ENCODE data around the gene PLEKHG4.

DNA sequence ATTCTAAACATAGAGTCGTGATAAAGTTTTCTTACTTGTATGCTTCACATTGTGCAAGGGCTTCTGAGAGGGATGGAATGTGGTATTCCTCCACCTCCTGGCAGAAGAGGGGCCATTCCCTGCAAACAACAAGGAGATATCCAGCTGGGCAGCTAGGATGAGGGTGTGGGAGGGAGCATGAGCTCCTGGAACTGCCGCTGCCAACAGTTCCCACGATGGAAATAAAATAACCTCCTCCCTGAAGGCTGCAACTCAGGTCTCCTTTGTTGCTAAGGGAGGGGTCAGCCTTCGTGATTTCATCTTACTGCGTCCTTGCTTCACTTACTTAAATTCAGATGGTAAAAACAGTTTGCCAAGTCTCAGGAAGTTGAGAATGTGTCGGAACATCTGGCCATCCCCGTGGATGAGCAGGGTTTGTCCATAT, 15.6 kb downstream of the PLEKHG4 start:
- TF ChIP-seq POLR2A (IDR thresholded peaks at IDR 0.05; ENCODE audit: borderline replicate concordance, extremely low read depth, insufficient read depth, insufficient read length) (no peak), EZH2 (IDR thresholded peaks at IDR 0.05) (no peak)
- TF ChIP-seq, protein P1, sequence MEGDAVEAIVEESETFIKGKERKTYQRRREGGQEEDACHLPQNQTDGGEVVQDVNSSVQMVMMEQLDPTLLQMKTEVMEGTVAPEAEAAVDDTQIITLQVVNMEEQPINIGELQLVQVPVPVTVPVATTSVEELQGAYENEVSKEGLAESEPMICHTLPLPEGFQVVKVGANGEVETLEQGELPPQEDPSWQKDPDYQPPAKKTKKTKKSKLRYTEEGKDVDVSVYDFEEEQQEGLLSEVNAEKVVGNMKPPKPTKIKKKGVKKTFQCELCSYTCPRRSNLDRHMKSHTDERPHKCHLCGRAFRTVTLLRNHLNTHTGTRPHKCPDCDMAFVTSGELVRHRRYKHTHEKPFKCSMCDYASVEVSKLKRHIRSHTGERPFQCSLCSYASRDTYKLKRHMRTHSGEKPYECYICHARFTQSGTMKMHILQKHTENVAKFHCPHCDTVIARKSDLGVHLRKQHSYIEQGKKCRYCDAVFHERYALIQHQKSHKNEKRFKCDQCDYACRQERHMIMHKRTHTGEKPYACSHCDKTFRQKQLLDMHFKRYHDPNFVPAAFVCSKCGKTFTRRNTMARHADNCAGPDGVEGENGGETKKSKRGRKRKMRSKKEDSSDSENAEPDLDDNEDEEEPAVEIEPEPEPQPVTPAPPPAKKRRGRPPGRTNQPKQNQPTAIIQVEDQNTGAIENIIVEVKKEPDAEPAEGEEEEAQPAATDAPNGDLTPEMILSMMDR (IDR thresholded peaks at IDR 0.05 in 2 of 3, conservative IDR thresholded peaks at IDR 0.05 in 1 of 3; ENCODE audit: borderline replicate concordance in 1 of 3, insufficient read depth in 1 of 3, low read depth in 2 of 3, low read length in 2 of 3) = no peak

Measured in HCT116 (cell line).